Measurements from ENCODE around the gene PHLDB1.

The PHLDB1 gene

GRCh38 chr11:118690553-118691304 lies 83.3 kb downstream of the PHLDB1 start:
- TF ChIP-seq CTCF (IDR thresholded peaks at IDR 0.05; ENCODE audit: insufficient read depth, missing control alignments): no peak
- FAIRE-seq (no peak), DNase-seq (ENCODE audit: insufficient read length, low spot score) (no peak)

GRCh38 chr11:118691926-118692830 lies 84.8 kb downstream of the PHLDB1 start:
- DNase-seq (ENCODE audit: insufficient read length, low spot score) (no peak), FAIRE-seq (no peak)

GRCh38 chr11:118694185-118694584 lies 86.8 kb downstream of the PHLDB1 start:
- FAIRE-seq: no peak
- DNase-seq (ENCODE audit: insufficient read length, low spot score): no peak
- no peak for TF ChIP-seq CTCF (IDR thresholded peaks at IDR 0.05; ENCODE audit: insufficient read depth, missing control alignments)

More at GRCh38 chr11:118691926-118692830, 84.8 kb downstream of the PHLDB1 start:
- no peak for TF ChIP-seq CTCF (IDR thresholded peaks at IDR 0.05; ENCODE audit: insufficient read depth, missing control alignments)

- no peak for FAIRE-seq
- DNase-seq (ENCODE audit: insufficient read length, low spot score): no peak
- no peak for TF ChIP-seq CTCF (IDR thresholded peaks at IDR 0.05; ENCODE audit: insufficient read depth, missing control alignments)
Measured at GRCh38 chr11:118694771-118695170, 87.4 kb downstream of the PHLDB1 start.

- FAIRE-seq (no peak), DNase-seq (ENCODE audit: insufficient read length, low spot score) (no peak)
- TF ChIP-seq CTCF (IDR thresholded peaks at IDR 0.05; ENCODE audit: insufficient read depth, missing control alignments): no peak
Measured at GRCh38 chr11:118696673-118697226, 89.3 kb downstream of the PHLDB1 start.

GRCh38 chr11:118697346-118697745 lies 89.9 kb downstream of the PHLDB1 start:
- DNase-seq (ENCODE audit: insufficient read length, low spot score) (no peak), FAIRE-seq (no peak)
- TF ChIP-seq CTCF (IDR thresholded peaks at IDR 0.05; ENCODE audit: insufficient read depth, missing control alignments): no peak
